ENCODE measurements around the gene MSMB. TPM values are rescaled to one million over a fixed set of nuclear protein-coding genes. Genes with fewer than 3 reads are reported as not detected.

Gene MSMB
- total and polyA plus RNA-seq, 9 of the 15 experiments (the other 6 are each of a cell fraction or from before 2014, with no cell fraction given) = 0.21 to 0.60 TPM; not detected in 7

- TF ChIP-seq HMGN3 (IDR thresholded peaks at IDR 0.05; ENCODE audit: borderline replicate concordance, extremely low read depth, insufficient read length, low read depth, low read length) (peak; percentile 93), THRB (CRISPR knock-in tag; conservative IDR thresholded peaks at IDR 0.05) (peak; percentile 94), POLR2A (conservative IDR thresholded peaks at IDR 0.05) (no peak), TFE3 (CRISPR knock-in tag; IDR thresholded peaks at IDR 0.05) (peak; percentile 8; the same call in 1 of the 2 replicates), DPF2 (IDR thresholded peaks at IDR 0.05) (peak; percentile 100), RBM34 (IDR thresholded peaks at IDR 0.05; ENCODE audit: borderline replicate concordance, insufficient read depth, low read length) (no peak), FOXP1 (CRISPR knock-in tag; IDR thresholded peaks at IDR 0.05) (no peak), CREB1 (IDR thresholded peaks at IDR 0.05) (peak; percentile 90), CREB1 (CRISPR knock-in tag; IDR thresholded peaks at IDR 0.05) (peak; percentile 40), POLR2AphosphoS5 (IDR thresholded peaks at IDR 0.05; ENCODE audit: control insufficient read depth, insufficient read depth, low read depth, low read length) (peak; percentile 99), PCBP2 (IDR thresholded peaks at IDR 0.05; ENCODE audit: low read depth, low read length, poor library complexity, severe bottlenecking) (no peak), ZFP30 (CRISPR knock-in tag; IDR thresholded peaks at IDR 0.05; ENCODE audit: borderline replicate concordance) (no peak), KAT7 (CRISPR knock-in tag; IDR thresholded peaks at IDR 0.05; ENCODE audit: borderline replicate concordance) (no peak), ZEB2 (IDR thresholded peaks at IDR 0.05) (peak; percentile 89), CHCHD3 (CRISPR knock-in tag; IDR thresholded peaks at IDR 0.05) (no peak), RBM25 (IDR thresholded peaks at IDR 0.05; ENCODE audit: low read depth, low read length, severe bottlenecking) (no peak), ZNF311 (CRISPR knock-in tag; IDR thresholded peaks at IDR 0.05) (peak; percentile 95), CTCF (IDR thresholded peaks at IDR 0.05 in 2 of 3, conservative IDR thresholded peaks at IDR 0.05 in 1 of 3; ENCODE audit: insufficient read depth in 2 of 3, low read depth in 1 of 3, low read length in 3 of 3) (no peak), THAP12 (CRISPR knock-in tag; IDR thresholded peaks at IDR 0.05) (no peak), LCOR (CRISPR knock-in tag; IDR thresholded peaks at IDR 0.05) (peak; percentile 95), GATAD2B (IDR thresholded peaks at IDR 0.05; ENCODE audit: borderline replicate concordance) (peak; percentile 92), FOSL1 (tag; conservative IDR thresholded peaks at IDR 0.05) (peak; percentile 95)
Observed at GRCh38 chr10:46001187-46001756, 44.8 kb downstream of the MSMB start (continued).
